Lower leg skin (tissue), 4 donors: Measurements from ENCODE around the gene USP34. TPM values are rescaled to one million over a fixed set of nuclear protein-coding genes. Genes with fewer than 3 reads are reported as not detected.
A peak's percentile ranks its signal among the peaks of the same experiment; 100 is the strongest.

Experiments used
- DNase-seq, 2 donors: peaks; one replicate each; pipeline ENCODE4 v3.0.0-alpha.2; 2019; ENCODE audit warnings: low spot score in 2 of 2
- H3K4me3 ChIP-seq: fragments of 200-600 bp; sonication (generic); 2 replicates; pipeline ENCODE4 v1.5.1; 2017; ENCODE audit warnings: mild to moderate bottlenecking, low read depth; ENCODE audit not compliant: poor library complexity, severe bottlenecking
- CTCF ChIP-seq, 3 donors: fragments of 450-650 bp; IDR thresholded peaks; one replicate each; pipeline ENCODE4 v1.5.1; 2016; ENCODE audit warnings: antibody characterized with exemption in 3 of 3, mild to moderate bottlenecking in 3 of 3, moderate library complexity in 2 of 3
- POLR2A ChIP-seq, 2 donors: fragments of 450-650 bp; IDR thresholded peaks; one replicate each; pipeline ENCODE4 v1.6.1; 2016 to 2017; ENCODE audit warnings: antibody characterized with exemption in 2 of 2, mild to moderate bottlenecking in 1 of 2, moderate library complexity in 1 of 2
- WGBS, 2 donors: methylation state at CpG; one replicate each; pipeline ENCODE4 v1.1.5; 2018; 5-methylcytosine and 5-hydroxymethylcytosine counted together
- intact Hi-C: fragments of 100-400 bp; cut with DNase I; formaldehyde crosslinking; loops from one replicate; pipeline ENCODE4 v1.15.0; 2023; ENCODE audit warnings: low total_unique reads
- total RNA-seq, 4 donors: library from RNA; depleted of rRNA; stranded (reverse); fragments of >200 nt; gene quantifications; one replicate each; pipeline ENCODE4 v1.1.0, GENCODE V29; 2016

USP34 gene, protein sequence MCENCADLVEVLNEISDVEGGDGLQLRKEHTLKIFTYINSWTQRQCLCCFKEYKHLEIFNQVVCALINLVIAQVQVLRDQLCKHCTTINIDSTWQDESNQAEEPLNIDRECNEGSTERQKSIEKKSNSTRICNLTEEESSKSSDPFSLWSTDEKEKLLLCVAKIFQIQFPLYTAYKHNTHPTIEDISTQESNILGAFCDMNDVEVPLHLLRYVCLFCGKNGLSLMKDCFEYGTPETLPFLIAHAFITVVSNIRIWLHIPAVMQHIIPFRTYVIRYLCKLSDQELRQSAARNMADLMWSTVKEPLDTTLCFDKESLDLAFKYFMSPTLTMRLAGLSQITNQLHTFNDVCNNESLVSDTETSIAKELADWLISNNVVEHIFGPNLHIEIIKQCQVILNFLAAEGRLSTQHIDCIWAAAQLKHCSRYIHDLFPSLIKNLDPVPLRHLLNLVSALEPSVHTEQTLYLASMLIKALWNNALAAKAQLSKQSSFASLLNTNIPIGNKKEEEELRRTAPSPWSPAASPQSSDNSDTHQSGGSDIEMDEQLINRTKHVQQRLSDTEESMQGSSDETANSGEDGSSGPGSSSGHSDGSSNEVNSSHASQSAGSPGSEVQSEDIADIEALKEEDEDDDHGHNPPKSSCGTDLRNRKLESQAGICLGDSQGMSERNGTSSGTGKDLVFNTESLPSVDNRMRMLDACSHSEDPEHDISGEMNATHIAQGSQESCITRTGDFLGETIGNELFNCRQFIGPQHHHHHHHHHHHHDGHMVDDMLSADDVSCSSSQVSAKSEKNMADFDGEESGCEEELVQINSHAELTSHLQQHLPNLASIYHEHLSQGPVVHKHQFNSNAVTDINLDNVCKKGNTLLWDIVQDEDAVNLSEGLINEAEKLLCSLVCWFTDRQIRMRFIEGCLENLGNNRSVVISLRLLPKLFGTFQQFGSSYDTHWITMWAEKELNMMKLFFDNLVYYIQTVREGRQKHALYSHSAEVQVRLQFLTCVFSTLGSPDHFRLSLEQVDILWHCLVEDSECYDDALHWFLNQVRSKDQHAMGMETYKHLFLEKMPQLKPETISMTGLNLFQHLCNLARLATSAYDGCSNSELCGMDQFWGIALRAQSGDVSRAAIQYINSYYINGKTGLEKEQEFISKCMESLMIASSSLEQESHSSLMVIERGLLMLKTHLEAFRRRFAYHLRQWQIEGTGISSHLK (N-terminal part only)
- 100 to 1,000 TPM in 2 of 4 donors, 10 to 100 TPM in 2; 84.3 to 181 (median 98.1) TPM for total RNA-seq

DNA sequence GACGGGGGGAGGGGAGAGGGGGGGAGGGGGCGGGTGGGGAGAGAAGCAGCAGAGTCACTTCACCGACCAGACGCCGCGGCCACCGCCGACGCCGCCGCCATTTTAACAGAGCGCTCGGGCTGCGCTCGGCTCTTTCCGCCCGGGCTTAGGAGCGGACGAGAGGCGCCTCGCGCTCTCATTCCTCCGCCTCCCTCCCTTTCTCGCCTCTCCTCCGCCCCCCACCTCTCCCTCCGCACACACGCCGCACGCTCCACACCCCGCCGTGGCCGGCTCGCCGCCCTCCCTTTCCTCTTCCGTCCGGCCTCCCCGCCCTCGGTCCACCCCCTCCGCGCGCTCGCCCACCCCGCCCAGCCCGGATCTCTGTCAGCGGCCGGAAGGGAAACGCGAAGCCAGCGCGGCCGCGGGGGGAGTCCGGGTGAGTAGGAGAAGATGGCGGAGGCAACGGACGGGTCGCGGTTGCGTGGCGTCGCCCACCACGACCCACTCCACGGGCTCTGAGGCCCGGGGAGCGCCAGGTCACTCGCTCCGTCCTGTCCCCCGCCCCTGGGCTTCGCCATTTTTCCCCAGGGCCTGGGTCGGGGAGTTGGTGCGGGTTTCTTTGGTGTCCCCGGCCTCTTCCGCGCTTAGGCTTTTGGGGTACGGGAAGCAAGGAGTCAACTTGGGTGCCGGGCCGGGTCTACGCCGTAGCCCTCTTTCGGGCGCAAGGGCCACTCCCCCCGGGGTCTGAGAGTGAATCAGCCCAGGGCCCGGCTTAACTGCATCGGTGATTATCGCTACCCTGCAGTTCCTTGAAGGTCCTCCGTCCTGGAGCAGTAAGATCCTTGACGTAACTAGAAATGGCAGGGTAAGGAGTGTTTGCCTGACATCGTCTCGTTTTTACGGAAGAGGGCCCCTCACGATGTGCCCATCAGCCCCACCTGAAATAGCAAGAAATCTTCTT is at the start of gene USP34:
TSS of gene USP34 (minus strand) at position 123 of the 940 bp plus-strand sequence. CDS start 395 bp downstream, outside the sequence.
- WGBS, 2 donors: 1% methylated on average over 54 to 64 of the region's 91 CpGs
- peak within 1 kb of the TSS; percentile 66 for H3K4me3 ChIP-seq
- TF ChIP-seq CTCF (IDR thresholded peaks at IDR 0.05) (no peak), POLR2A (IDR thresholded peaks at IDR 0.05) (peak in 1 of 2 donors; percentile 80)
- intact Hi-C loops: no loop called here
- peak; percentile 89 to 98 for DNase-seq

- no peak for DNase-seq
- 76 to 83% methylated on average over 3 of the region's 3 CpGs for WGBS, 2 donors
- TF ChIP-seq POLR2A (IDR thresholded peaks at IDR 0.05) (no peak), CTCF (IDR thresholded peaks at IDR 0.05) (no peak)
- no peak overlapping the region for H3K4me3 ChIP-seq
- intact Hi-C loops: no loop called here
Observed at GRCh38 chr2:61520261-61520660, 49.4 kb upstream of the USP34 start.

DNA sequence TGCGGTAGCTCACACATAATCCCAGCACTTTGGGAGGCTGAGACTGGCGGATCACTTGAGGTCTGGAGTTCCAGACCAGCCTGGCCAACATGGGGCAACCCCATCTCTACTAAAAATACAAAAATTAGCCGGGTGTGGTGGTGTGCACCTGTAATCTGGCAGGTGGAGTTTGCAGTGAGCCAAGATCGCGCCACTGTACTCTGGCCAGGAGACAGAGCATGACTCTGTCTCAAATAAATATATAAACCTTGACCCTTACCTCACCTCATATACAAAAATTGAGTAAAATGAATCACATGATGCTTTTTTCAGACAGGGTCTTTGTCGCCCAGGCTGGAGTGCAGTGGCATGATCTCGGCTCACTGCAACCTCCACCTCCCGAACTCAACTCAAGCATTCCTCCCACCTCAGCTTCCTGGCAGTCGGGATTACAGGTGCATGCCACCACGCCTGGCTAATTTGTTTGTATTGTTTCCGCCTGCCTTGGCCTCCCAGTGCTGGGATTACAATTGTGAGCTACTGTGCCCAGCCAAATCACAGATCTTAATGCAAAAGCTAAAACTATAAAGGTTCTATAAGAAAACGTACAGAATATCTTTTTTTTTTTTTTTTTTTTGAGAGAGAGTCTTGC is 42.0 kb upstream of the USP34 start:
- 80 to 81% methylated on average over 12 of the region's 12 CpGs for WGBS, 2 donors
- TF ChIP-seq POLR2A (IDR thresholded peaks at IDR 0.05) (no peak), CTCF (IDR thresholded peaks at IDR 0.05) (no peak)
- DNase-seq: peak in 1 of 2 donors; percentile 59
- intact Hi-C loops: no loop called here
- no peak overlapping the region for H3K4me3 ChIP-seq

- TF ChIP-seq POLR2A (IDR thresholded peaks at IDR 0.05) (no peak), CTCF (IDR thresholded peaks at IDR 0.05) (no peak)
Observed at GRCh38 chr2:61510674-61511671, 40.1 kb upstream of the USP34 start.

More at GRCh38 chr2:61510674-61511671, 40.1 kb upstream of the USP34 start:
- WGBS, 2 donors: 89 to 92% methylated on average over 19 of the region's 19 CpGs
- intact Hi-C loops: no loop called here
- DNase-seq: no peak
- no peak overlapping the region for H3K4me3 ChIP-seq
